Gastroesophageal sphincter (tissue), 4 donors: ENCODE results near the gene KCNG1. TPM values are rescaled to one million over a fixed set of nuclear protein-coding genes. Genes with fewer than 3 reads are reported as not detected.

ENCODE experiments used
- ATAC-seq: fragments of 150-250 bp; one replicate; pipeline ENCODE4 v1.9.1; 2016; ENCODE audit warnings: mild to moderate bottlenecking, moderate library complexity
- H3K27ac ChIP-seq, 4 donors: fragments of 200-600 bp; sonication (generic) in 3 of 4; 1 replicate in 3 of 4; 2 replicates in 1 of 4; pipeline ENCODE4 v1.5.1; 2016 to 2019
- H3K27me3 ChIP-seq: fragments of 200-600 bp; sonication (generic); one replicate; pipeline ENCODE4 v1.5.1; 2019
- H3K36me3 ChIP-seq, 2 donors: fragments of 200-600 bp; sonication (generic); one replicate each; pipeline ENCODE4 v1.5.1; 2019; ENCODE audit warnings: control low read depth in 1 of 2
- H3K4me1 ChIP-seq, 3 donors: fragments of 200-600 bp; sonication (generic); 1 replicate in 2 of 3; 2 replicates in 1 of 3; pipeline ENCODE4 v1.5.1; 2016 to 2019; ENCODE audit warnings: control low read depth in 2 of 3
- H3K4me3 ChIP-seq, 2 donors: fragments of 200-600 bp; sonication (generic); one replicate each; pipeline ENCODE4 v1.5.1; 2019; ENCODE audit warnings: mild to moderate bottlenecking in 1 of 2, moderate library complexity in 1 of 2
- H3K9me3 ChIP-seq, 3 donors: fragments of 200-600 bp; sonication (generic); one replicate each; pipeline ENCODE4 v1.5.1; 2017 to 2019; ENCODE audit warnings: control low read depth in 2 of 3
- EP300 ChIP-seq: sonication (generic); formaldehyde crosslinking; IDR thresholded peaks from one replicate; pipeline ENCODE4 v1.6.1; 2017; ENCODE audit warnings: antibody characterized with exemption, mild to moderate bottlenecking
- POLR2A ChIP-seq, 2 donors: fragments of 450-650 bp; IDR thresholded peaks; one replicate each; pipeline ENCODE4 v1.6.1; 2017; ENCODE audit warnings: antibody characterized with exemption in 2 of 2, mild to moderate bottlenecking in 2 of 2, moderate library complexity in 1 of 2
- POLR2AphosphoS5 ChIP-seq: sonication (generic); formaldehyde crosslinking; IDR thresholded peaks from one replicate; pipeline ENCODE4 v1.6.1; 2017; ENCODE audit warnings: antibody characterized with exemption
- WGBS, 2 donors: methylation state at CpG; one replicate each; pipeline ENCODE4 v1.1.5; 2018; ENCODE audit warnings: low coverage in 1 of 2; 5-methylcytosine and 5-hydroxymethylcytosine counted together
- total RNA-seq, 4 donors: library from RNA; depleted of rRNA; stranded (reverse); fragments of >200 nt; gene quantifications; one replicate each; pipeline ENCODE4 v1.1.0, GENCODE V29; 2016
- TF ChIP-seq, protein P1 (sequence below), 4 experiments: fragments of 200-600 bp in 2 of 4; fragments of 450-650 bp in 2 of 4; sonication (generic) in 1 of 4; IDR thresholded peaks; one replicate each; pipeline ENCODE4 v1.5.1; 2017 to 2019; ENCODE audit warnings: antibody characterized with exemption in 4 of 4, mild to moderate bottlenecking in 2 of 4, moderate library complexity in 2 of 4

KCNG1 gene
- total RNA-seq, 4 donors from 2014 or later, result 0.35 to 0.46 (median 0.40) TPM; not detected in 1

DNA sequence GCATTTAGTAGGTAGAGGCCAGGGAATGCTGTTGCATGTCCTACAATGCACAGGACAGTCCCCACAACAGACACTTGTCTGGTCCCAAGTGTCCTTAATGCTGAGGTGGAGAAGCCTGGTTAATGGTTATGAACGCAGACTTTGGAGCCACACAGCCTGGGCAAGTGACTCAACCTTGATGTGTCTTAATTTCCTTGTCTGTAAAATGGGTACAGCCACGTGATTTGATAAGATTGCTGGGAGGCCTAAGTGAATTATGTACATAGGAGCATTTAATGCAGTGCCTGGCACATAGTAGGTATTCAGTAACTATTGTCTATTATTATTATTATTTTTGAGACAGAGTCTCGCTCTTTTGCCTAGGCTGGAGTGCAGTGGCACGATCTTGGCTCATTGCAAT, 11.4 kb downstream of the KCNG1 start:
- 93 to 96% methylated on average over 4 of the region's 4 CpGs for WGBS, 2 donors
- TF ChIP-seq, protein P1, sequence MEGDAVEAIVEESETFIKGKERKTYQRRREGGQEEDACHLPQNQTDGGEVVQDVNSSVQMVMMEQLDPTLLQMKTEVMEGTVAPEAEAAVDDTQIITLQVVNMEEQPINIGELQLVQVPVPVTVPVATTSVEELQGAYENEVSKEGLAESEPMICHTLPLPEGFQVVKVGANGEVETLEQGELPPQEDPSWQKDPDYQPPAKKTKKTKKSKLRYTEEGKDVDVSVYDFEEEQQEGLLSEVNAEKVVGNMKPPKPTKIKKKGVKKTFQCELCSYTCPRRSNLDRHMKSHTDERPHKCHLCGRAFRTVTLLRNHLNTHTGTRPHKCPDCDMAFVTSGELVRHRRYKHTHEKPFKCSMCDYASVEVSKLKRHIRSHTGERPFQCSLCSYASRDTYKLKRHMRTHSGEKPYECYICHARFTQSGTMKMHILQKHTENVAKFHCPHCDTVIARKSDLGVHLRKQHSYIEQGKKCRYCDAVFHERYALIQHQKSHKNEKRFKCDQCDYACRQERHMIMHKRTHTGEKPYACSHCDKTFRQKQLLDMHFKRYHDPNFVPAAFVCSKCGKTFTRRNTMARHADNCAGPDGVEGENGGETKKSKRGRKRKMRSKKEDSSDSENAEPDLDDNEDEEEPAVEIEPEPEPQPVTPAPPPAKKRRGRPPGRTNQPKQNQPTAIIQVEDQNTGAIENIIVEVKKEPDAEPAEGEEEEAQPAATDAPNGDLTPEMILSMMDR (IDR thresholded peaks at IDR 0.05), result no peak
- no peak for ATAC-seq

DNA sequence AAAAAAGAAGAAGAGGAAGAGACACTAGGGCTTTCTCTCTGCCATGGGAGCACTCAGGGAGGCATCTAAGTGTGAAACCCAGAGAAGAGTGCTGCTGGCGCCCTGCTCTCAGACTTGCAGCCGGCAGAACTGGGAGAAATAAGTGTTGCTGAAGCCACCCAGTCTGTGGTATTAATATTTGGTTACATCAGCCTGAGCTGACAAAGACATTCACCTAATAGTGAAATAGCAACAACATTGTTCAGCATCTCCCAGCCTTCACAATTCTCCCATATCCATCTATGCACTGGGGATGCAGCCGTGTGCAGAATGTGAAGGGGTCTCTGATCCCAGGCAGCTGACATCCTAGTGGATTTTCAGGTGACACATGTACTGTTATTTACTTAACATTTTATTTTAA, 12.0 kb downstream of the KCNG1 start:
- no peaks in the 10 kb centered on the region for H3K9me3 ChIP-seq
- no peak overlapping the region for H3K4me3 ChIP-seq
- H3K36me3 ChIP-seq, result no peaks in the 10 kb centered on the region
- no peak overlapping the region for H3K27ac ChIP-seq
- WGBS, 2 donors, result 78 to 82% methylated on average over 1 to 3 of the region's 3 CpGs
- H3K4me1 ChIP-seq, result no peaks in the 10 kb centered on the region
- ATAC-seq, result no peak
- TF ChIP-seq POLR2AphosphoS5, result no peak
- TF ChIP-seq, protein P1 (IDR thresholded peaks at IDR 0.05), result no peak
- no peak for TF ChIP-seq POLR2A (IDR thresholded peaks at IDR 0.05)
- TF ChIP-seq EP300, result no peak
- H3K27me3 ChIP-seq, result peaks cover 54% of the 10 kb centered on the region

More for the DNA sequence above, 11.4 kb downstream of the KCNG1 start:
- H3K36me3 ChIP-seq, result no peaks in the 10 kb centered on the region
- H3K9me3 ChIP-seq, result no peaks in the 10 kb centered on the region
- peaks cover 54% of the 10 kb centered on the region for H3K27me3 ChIP-seq
- H3K27ac ChIP-seq, result no peak overlapping the region
- no peaks in the 10 kb centered on the region for H3K4me1 ChIP-seq
- H3K4me3 ChIP-seq, result no peak overlapping the region

DNA sequence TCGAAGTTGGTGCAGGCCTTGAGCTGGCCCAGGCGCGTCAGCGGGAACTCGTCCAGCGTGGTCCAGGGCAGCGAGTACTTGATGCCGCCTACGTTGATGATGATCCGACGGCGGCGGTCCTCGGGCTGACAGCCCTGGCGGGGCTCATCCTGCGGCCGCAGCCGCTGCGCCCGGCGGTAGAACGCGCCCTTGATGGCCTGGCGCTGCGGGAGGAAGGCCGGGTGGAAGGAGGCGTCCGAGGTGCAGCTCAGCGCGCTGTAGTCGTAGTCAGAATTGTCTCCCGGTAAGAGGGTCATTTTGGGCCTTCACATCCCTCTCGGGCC, 12.9 kb downstream of the KCNG1 start:
- peaks cover 51% of the 10 kb centered on the region for H3K27me3 ChIP-seq
- 81% methylated on average over 6 of the region's 33 CpGs; no CpG with 5 or more reads in 1 of the 2 donors for WGBS, 2 donors
- H3K4me1 ChIP-seq, result no peaks in the 10 kb centered on the region
- no peak overlapping the region for H3K27ac ChIP-seq
- no peak for ATAC-seq
- TF ChIP-seq EP300 (no peak), POLR2AphosphoS5 (no peak), POLR2A (IDR thresholded peaks at IDR 0.05) (no peak)
- TF ChIP-seq, protein P1 (IDR thresholded peaks at IDR 0.05), result no peak
- no peak overlapping the region for H3K4me3 ChIP-seq
- no peaks in the 10 kb centered on the region for H3K9me3 ChIP-seq
- H3K36me3 ChIP-seq, result no peaks in the 10 kb centered on the region

DNA sequence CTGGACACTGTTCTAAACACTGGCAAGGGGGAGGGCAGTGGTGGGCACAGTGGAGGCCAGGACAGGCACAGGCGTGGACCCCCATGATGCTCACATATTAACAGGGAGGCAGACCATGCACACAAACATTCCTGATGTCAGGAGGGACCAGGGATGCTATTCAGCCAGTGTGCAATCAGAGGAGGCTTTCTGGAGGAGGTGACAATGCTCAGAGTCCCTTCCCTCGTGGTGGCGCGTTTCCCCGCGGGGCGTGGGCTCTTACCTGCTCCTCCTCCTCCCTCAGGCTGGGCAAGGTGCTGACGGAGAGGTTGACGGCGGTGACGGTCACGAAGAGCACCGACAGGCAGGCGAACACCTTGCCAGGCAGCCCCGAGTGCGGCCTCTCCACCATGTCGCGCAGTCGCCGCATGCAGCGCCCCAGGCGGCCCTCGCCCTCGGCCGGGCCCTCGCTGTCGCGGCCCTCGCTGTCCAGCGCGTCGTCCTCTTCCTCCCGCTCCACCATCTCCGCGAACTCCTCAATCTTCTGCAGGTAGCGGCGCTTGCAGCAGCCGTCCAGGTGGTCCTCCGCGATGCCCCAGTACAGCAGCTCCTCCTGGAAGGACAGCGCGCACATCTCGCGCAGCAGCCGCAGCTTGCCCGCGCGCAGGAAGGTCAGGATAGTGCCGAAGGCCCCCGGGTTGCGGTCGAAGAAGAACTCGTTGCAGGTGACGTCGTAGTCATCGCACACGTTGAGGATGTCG, 13.4 kb downstream of the KCNG1 start:
- TF ChIP-seq POLR2A (IDR thresholded peaks at IDR 0.05) (no peak), POLR2AphosphoS5 (no peak), EP300 (no peak)
- TF ChIP-seq, protein P1 (IDR thresholded peaks at IDR 0.05), result no peak
- Histone ChIP-seq H3K4me3 (no peak overlapping the region), H3K27ac (no peak overlapping the region), H3K36me3 (no peaks in the 10 kb centered on the region), H3K27me3 (peaks cover 51% of the 10 kb centered on the region), H3K9me3 (no peaks in the 10 kb centered on the region), H3K4me1 (no peaks in the 10 kb centered on the region)
- no peak for ATAC-seq
- WGBS, 2 donors, result 80 to 100% methylated on average over 1 of the region's 58 CpGs

DNA sequence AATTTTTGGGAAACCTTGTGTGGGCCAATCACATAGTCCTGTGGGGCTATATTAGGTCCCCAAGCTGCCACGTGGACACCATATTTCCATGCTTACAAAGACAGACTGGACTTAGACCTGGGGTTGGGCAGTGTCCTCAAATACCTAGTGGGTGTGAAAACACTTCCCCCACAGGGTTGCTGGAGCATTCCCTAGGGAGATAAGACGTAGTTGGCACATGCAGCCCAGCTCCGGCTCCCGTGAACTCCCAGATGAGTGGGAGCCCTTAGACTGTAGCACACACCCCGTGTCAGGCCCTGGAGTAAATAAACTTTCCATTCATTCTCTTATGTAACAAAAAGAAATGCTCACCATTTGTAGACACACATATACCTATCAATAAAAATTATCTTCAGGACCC, 14.2 kb downstream of the KCNG1 start:
- whole genome bisulfite sequencing, 2 donors, result 64 to 67% methylated on average over 1 to 2 of the region's 5 CpGs
- no peaks in the 10 kb centered on the region for H3K4me1 ChIP-seq
- TF ChIP-seq, protein P1 (IDR thresholded peaks at IDR 0.05), result no peak
- TF ChIP-seq EP300 (no peak), POLR2AphosphoS5 (no peak), POLR2A (IDR thresholded peaks at IDR 0.05) (no peak)
- H3K27ac ChIP-seq, result no peak overlapping the region
- no peak for ATAC-seq
- H3K27me3 ChIP-seq, result peaks cover 51% of the 10 kb centered on the region
- H3K36me3 ChIP-seq, result no peaks in the 10 kb centered on the region
- H3K9me3 ChIP-seq, result no peaks in the 10 kb centered on the region
- H3K4me3 ChIP-seq, result no peak overlapping the region
